Activated B cell treated with CpG ODN at 0.5 μM for 24 hours (primary cell): ENCODE results near the gene ATF6. TPM values are rescaled to one million over a fixed set of nuclear protein-coding genes. Genes with fewer than 3 reads are reported as not detected.
"Not testable (repeated sequence)": the region's sequence is repeated elsewhere in the genome, so short reads cannot be mapped to it uniquely, and the experiment has no call there.

Source experiments
- ATAC-seq: fragments of 200-7000 bp; cut with Tn5 transposase; one replicate; pipeline ENCODE4 v1.10.0; 2021; ENCODE audit warnings: low read depth, mild to moderate bottlenecking, moderate library complexity
- CTCF ChIA-PET: fragments of 350-600 bp; sonication (Branson Sonifier 250); formaldehyde crosslinking; loops from one replicate; lab custom pipeline; 2021; ENCODE audit warnings: antibody characterized with exemption; lab: Charles Lee
- POLR2A ChIA-PET: fragments of 350-600 bp; sonication (Branson Sonifier 250); formaldehyde crosslinking; loops from one replicate; lab custom pipeline; 2021; ENCODE audit warnings: antibody characterized with exemption; lab: Charles Lee
- DNase-seq: peaks from one replicate; pipeline ENCODE4 v3.0.0; 2022
- H3K27ac Mint-ChIP-seq: one replicate; pipeline ENCODE4 v1.8.0; 2020; ENCODE audit warnings: mixed read lengths
- H3K27me3 Mint-ChIP-seq: one replicate; pipeline ENCODE4 v1.8.0; 2021; ENCODE audit warnings: mixed read lengths
- H3K36me3 Mint-ChIP-seq: one replicate; pipeline ENCODE4 v1.8.0; 2021; ENCODE audit warnings: low read depth, mixed read lengths
- H3K4me1 Mint-ChIP-seq: one replicate; pipeline ENCODE4 v1.8.0; 2021; ENCODE audit warnings: mixed read lengths
- H3K4me3 Mint-ChIP-seq: one replicate; pipeline ENCODE4 v1.8.0; 2020; ENCODE audit warnings: mild to moderate bottlenecking, mixed read lengths
- H3K9me3 Mint-ChIP-seq: one replicate; pipeline ENCODE4 v1.8.0; 2020; ENCODE audit warnings: mixed read lengths
- intact Hi-C: fragments of 100-400 bp; cut with micrococcal nuclease; formaldehyde crosslinking; loops from one replicate; pipeline ENCODE4 v1.15.1; 2024
- total RNA-seq: library from RNA; stranded (reverse); gene quantifications from 2 replicates; pipeline ENCODE4 v1.2.3, GENCODE V29; 2022
- TF ChIP-seq, protein P1 (sequence below): fragments of 200-600 bp; IDR thresholded peaks from one replicate; pipeline ENCODE4 v1.8.0; 2022; ENCODE audit warnings: antibody characterized with exemption, mild to moderate bottlenecking

ATF6 gene
- total RNA-seq, 1 donor from 2014 or later = 24.6 TPM

- peaks cover 67% of the 10 kb centered on the region for H3K36me3 Mint-ChIP-seq
- no peak overlapping the region for H3K4me3 Mint-ChIP-seq
- ATAC-seq (no peak), DNase-seq (no peak)
- H3K9me3 Mint-ChIP-seq = no peaks in the 10 kb centered on the region
- ChIA-PET POLR2A (no interaction called here), CTCF (no interaction called here)
- no peaks in the 10 kb centered on the region for H3K27me3 Mint-ChIP-seq
- no peaks in the 10 kb centered on the region for H3K4me1 Mint-ChIP-seq
- H3K27ac Mint-ChIP-seq = no peak overlapping the region
- intact Hi-C loops = no loop called here
- TF ChIP-seq, protein P1, sequence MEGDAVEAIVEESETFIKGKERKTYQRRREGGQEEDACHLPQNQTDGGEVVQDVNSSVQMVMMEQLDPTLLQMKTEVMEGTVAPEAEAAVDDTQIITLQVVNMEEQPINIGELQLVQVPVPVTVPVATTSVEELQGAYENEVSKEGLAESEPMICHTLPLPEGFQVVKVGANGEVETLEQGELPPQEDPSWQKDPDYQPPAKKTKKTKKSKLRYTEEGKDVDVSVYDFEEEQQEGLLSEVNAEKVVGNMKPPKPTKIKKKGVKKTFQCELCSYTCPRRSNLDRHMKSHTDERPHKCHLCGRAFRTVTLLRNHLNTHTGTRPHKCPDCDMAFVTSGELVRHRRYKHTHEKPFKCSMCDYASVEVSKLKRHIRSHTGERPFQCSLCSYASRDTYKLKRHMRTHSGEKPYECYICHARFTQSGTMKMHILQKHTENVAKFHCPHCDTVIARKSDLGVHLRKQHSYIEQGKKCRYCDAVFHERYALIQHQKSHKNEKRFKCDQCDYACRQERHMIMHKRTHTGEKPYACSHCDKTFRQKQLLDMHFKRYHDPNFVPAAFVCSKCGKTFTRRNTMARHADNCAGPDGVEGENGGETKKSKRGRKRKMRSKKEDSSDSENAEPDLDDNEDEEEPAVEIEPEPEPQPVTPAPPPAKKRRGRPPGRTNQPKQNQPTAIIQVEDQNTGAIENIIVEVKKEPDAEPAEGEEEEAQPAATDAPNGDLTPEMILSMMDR = no peak
Observed at GRCh38 chr1:161825831-161826230, 59.7 kb downstream of the ATF6 start.

- intact Hi-C loops = no loop called here
- Mint-ChIP-seq H3K4me1 (no peaks in the 10 kb centered on the region), H3K4me3 (no peak overlapping the region), H3K27ac (no peak overlapping the region), H3K9me3 (no peaks in the 10 kb centered on the region), H3K27me3 (no peaks in the 10 kb centered on the region), H3K36me3 (peaks cover 61% of the 10 kb centered on the region)
- TF ChIP-seq, protein P1 = no peak
- ChIA-PET POLR2A (no interaction called here), CTCF (no interaction called here)
- DNase-seq (no peak), ATAC-seq (no peak)
Observed at GRCh38 chr1:161826478-161826877, 60.4 kb downstream of the ATF6 start.

GRCh38 chr1:161827786-161828185 is 61.7 kb downstream of the ATF6 start:
- intact Hi-C loops = no loop called here
- Mint-ChIP-seq H3K27ac (no peak overlapping the region), H3K4me1 (no peaks in the 10 kb centered on the region), H3K4me3 (no peak overlapping the region), H3K9me3 (no peaks in the 10 kb centered on the region), H3K36me3 (peaks cover 50% of the 10 kb centered on the region), H3K27me3 (no peaks in the 10 kb centered on the region)
- ATAC-seq = no peak
- ChIA-PET POLR2A (no interaction called here), CTCF (no interaction called here)
- TF ChIP-seq, protein P1 = no peak
- no peak for DNase-seq

GRCh38 chr1:161832299-161832907 is 66.3 kb downstream of the ATF6 start:
- POLR2A ChIA-PET, H3K4me1 Mint-ChIP-seq, H3K4me3 Mint-ChIP-seq, H3K9me3 Mint-ChIP-seq, H3K27ac Mint-ChIP-seq, intact Hi-C loops, CTCF ChIA-PET, DNase-seq, ATAC-seq, H3K27me3 Mint-ChIP-seq: not testable (repeated sequence)
- H3K36me3 Mint-ChIP-seq = peaks cover 27% of the 10 kb centered on the region

- no peaks in the 10 kb centered on the region for H3K27me3 Mint-ChIP-seq
- intact Hi-C loops = no loop called here
- no peaks in the 10 kb centered on the region for H3K4me1 Mint-ChIP-seq
- CTCF ChIA-PET = no interaction called here
- no peaks in the 10 kb centered on the region for H3K9me3 Mint-ChIP-seq
- ATAC-seq (no peak), DNase-seq (no peak)
- TF ChIP-seq, protein P1 = no peak
- POLR2A ChIA-PET = no interaction called here
- H3K36me3 Mint-ChIP-seq = peaks cover 33% of the 10 kb centered on the region
- H3K27ac Mint-ChIP-seq = no peak overlapping the region
- H3K4me3 Mint-ChIP-seq = no peak overlapping the region
Observed at GRCh38 chr1:161834967-161835550, 68.9 kb downstream of the ATF6 start.
